Sigmoid colon (tissue), 4 donors: Measurements from ENCODE around the gene DAW1.

Experiments
- CTCF ChIP-seq, 4 experiments: fragments of 450-650 bp in 3 of 4; fragments of 200-600 bp in 1 of 4; IDR thresholded peaks; one replicate each; pipeline ENCODE4 v1.5.1; 2016 to 2019; ENCODE audit warnings: antibody characterized with exemption in 4 of 4, mild to moderate bottlenecking in 3 of 4, moderate library complexity in 2 of 4
- EP300 ChIP-seq, 4 donors: sonication (generic); formaldehyde crosslinking; IDR thresholded peaks; one replicate each; pipeline ENCODE4 v1.6.1; 2017; ENCODE audit warnings: antibody characterized with exemption in 4 of 4
- POLR2AphosphoS5 ChIP-seq, 4 donors: sonication (generic); formaldehyde crosslinking; IDR thresholded peaks; one replicate each; pipeline ENCODE4 v1.6.1; 2017; ENCODE audit warnings: antibody characterized with exemption in 4 of 4

GRCh38 chr2:227827143-227827542 is 44.3 kb upstream of the DAW1 start:
- TF ChIP-seq CTCF (IDR thresholded peaks at IDR 0.05) (no peak), EP300 (IDR thresholded peaks at IDR 0.05) (no peak), POLR2AphosphoS5 (IDR thresholded peaks at IDR 0.05) (no peak)
